Endometrium (tissue), 2 donors: ENCODE data around the gene SS18.

Source experiments
- FAIRE-seq: peaks from 2 replicates; lab custom pipeline; 2012; peaks lifted over from hg19 to GRCh38; lab: Jason Lieb, UNC
- donor health status: control.
- donor health status: control.

The SS18 gene

DNA sequence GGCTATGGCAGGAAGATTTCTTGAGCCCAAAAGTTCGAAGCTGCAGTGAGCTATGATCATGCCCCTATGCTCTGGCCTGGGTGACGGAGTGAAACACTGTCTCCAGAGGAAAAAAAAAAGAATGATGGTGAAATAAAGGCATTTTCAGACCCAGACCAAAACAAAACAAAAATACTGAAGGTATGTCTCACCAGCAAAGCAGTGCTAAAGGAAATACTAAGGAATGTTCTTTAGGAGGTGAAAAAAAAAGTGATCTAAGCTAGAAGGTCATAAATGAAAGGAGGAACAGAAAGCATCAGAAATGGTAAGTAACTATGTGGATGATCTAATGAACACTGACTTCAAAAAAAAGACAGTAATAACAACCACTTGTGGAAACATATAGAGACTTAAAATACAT lies 18.7 kb downstream of the SS18 start:
- no peak for FAIRE-seq

- no peak for FAIRE-seq
These were observed 19.4 kb downstream of the SS18 start for GRCh38 chr18:26071020-26071419.

GRCh38 chr18:26059357-26059756 lies 31.1 kb downstream of the SS18 start:
- no peak for FAIRE-seq

GRCh38 chr18:26057344-26057773 lies 33.1 kb downstream of the SS18 start:
- no peak for FAIRE-seq

- no peak for FAIRE-seq
These were observed 34.1 kb downstream of the SS18 start for GRCh38 chr18:26056291-26056690.

DNA sequence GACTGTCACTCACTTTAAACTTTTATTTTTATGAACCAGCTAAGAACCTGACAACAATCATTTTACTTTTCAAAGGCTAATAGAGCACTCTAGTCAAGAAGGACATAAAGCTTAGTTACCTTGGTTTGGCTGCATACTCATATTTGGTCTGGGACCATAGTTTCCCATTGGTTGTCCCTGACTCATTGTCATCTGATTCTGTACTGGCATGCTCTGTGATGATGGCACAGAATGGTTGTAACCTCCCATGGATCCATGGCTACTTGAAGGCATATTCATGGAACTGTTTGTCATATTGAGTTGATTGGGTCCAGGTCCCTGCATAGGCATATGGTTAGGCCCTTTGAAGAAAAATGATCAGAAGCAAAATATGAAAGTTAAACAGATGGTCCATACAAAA lies 37.9 kb downstream of the SS18 start:
- FAIRE-seq = no peak

DNA sequence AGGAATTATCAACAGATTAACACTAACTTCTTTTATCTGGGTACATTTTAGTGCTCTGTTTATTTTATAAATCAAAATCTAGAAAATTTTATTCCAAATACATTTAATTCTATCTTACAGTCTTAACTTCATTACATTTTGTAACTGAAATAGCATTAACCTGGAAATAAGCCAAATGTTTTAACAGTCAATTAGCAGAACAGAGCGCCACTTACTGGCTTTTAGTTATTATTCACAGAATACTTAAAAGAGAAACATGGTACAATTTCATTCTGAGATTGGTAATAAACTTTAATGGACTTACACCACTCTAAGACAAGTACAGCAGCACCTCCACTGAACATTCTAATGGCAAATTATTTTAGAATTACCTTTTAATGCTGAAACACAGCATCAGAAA lies 38.6 kb downstream of the SS18 start:
- peak; percentile 76 for FAIRE-seq

- FAIRE-seq = no peak
These were observed 43.9 kb downstream of the SS18 start for GRCh38 chr18:26046419-26047077.

DNA sequence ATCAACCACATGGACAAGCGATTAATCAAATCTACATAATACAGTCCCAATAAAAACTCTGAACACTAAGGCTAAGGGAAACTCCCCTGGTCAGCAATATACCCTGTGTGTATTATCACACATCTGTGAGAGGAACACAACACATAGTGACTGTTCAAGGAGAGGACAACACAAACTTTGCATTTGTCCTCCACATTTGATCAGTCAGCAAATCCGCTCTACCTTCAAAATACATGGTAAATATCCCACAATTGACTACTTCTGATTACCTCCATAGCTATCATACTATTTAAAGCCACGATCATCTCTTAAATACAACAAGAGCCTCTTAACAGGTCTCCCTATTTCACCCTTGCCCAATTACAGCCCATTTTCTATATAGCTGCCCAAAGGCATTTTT lies 45.6 kb downstream of the SS18 start:
- no peak for FAIRE-seq

- FAIRE-seq = no peak
These were observed 50.3 kb downstream of the SS18 start for GRCh38 chr18:26040051-26040656.

- FAIRE-seq = no peak
These were observed 51.2 kb downstream of the SS18 start for GRCh38 chr18:26039203-26039602.

DNA sequence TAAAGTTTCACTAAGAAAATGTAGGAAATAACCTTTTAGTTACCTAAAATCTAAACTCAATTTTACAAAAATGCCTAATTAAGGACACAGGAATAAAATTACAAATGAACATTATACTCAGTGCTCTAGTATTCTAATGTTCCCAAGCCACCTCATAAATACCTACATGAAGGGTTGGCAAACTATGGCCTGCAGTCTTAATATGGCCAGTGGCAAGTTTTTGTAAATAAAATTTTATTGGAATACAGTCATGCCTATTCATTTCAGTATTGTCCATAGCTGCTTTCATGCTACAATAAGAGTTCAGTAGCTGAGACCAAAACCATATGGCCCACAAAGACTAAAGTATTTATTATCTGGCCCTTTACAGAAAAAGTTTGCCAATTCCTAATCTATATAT lies 53.8 kb downstream of the SS18 start:
- FAIRE-seq = no peak

GRCh38 chr18:26034850-26035497 lies 55.4 kb downstream of the SS18 start:
- no peak for FAIRE-seq

GRCh38 chr18:26022585-26022984 lies 67.8 kb downstream of the SS18 start:
- FAIRE-seq = no peak

GRCh38 chr18:26021061-26021754 lies 69.2 kb downstream of the SS18 start:
- no peak for FAIRE-seq

GRCh38 chr18:26017929-26018328 lies 72.5 kb downstream of the SS18 start:
- FAIRE-seq = no peak

- FAIRE-seq = no peak
These were observed 76.0 kb downstream of the SS18 start for GRCh38 chr18:26014462-26014861.

- no peak for FAIRE-seq
These were observed 81.8 kb downstream of the SS18 start for GRCh38 chr18:26008619-26009018.

GRCh38 chr18:26008096-26008495 lies 82.3 kb downstream of the SS18 start:
- no peak for FAIRE-seq

DNA sequence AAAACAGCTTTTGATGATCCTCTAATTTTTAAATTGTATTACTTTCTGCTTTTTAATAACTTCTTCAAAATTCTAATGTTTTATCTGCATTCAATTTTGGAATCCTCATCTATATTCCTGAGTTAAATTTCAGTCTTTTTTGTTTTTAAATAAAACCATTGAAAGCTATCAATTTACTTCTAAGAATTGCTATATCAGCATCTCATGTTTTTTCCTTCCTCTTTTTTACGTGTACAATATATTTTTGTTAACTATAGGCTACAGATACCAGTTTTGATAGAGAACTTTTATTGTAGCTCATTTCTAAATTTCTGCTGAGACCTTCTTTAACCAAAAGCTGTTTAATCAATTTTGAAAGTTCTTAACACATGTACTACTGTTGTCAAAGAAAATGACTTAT lies 84.5 kb downstream of the SS18 start:
- no peak for FAIRE-seq

GRCh38 chr18:26004832-26005231 lies 85.6 kb downstream of the SS18 start:
- no peak for FAIRE-seq

DNA sequence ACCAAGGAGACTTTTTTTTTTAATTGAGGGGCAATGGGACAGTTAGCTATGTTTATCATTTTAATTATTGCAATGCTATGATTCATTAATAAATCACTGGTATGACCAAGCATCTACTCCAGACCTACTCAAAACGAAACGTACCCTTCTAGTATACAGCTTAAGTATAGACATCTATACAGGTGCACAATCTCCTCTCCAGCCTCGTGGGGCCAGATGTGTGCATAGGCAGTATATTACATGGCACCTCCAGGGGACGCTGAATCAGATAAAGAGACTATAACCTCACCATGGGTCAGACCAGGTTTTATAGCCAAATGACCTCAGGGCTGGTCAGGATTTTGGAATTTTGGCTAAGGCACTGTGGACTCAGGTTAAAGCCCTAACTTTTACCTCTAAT lies 86.6 kb downstream of the SS18 start:
- no peak for FAIRE-seq

DNA sequence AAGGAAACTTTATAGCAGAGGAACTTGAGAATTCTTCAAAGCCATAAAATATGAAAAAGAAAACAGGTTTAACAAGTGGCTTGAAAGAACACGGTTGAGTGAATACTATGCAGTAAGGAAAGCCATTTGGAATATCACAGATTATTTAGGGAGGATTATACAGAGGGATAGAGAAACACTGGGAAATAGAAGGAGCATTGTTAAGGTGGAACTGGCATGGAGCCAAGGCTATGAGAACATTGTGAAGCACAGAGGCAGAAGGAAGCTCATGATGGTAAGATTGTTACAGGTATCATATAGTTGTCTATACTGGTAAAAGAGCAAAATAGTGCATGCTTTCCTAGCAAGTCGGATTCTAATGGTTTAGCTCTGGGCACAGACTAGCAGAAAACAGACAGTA lies 87.1 kb downstream of the SS18 start:
- FAIRE-seq = no peak
